Smooth muscle cell (in vitro differentiated cells): Measurements from ENCODE around the gene PIGN. TPM values are rescaled to one million over a fixed set of nuclear protein-coding genes. Genes with fewer than 3 reads are reported as not detected.

Source experiments
- DNase-seq: peaks from one replicate; lab custom pipeline; 2025; ENCODE audit not compliant: unreplicated experiment; lab: John Stamatoyannopoulos, UW
- H2AFZ ChIP-seq: fragments of 200-600 bp; sonication (generic); 2 replicates; pipeline ENCODE4 v1.6.0; 2016; ENCODE audit warnings: antibody characterized with exemption, low read depth, mild to moderate bottlenecking
- H3F3A ChIP-seq: fragments of 200-600 bp; sonication (generic); 2 replicates; pipeline ENCODE4 v1.6.0; 2017; ENCODE audit warnings: antibody characterized with exemption, low read depth
- H3K27ac ChIP-seq: fragments of 200-600 bp; sonication (generic); 2 replicates; pipeline ENCODE4 v1.5.1; 2016; ENCODE audit warnings: low read depth, mild to moderate bottlenecking
- H3K27me3 ChIP-seq: fragments of 200-600 bp; sonication (generic); 2 replicates; pipeline ENCODE4 v1.6.1; 2016; ENCODE audit warnings: low read depth, mild to moderate bottlenecking
- H3K36me3 ChIP-seq: fragments of 200-600 bp; sonication (generic); 2 replicates; pipeline ENCODE4 v1.5.1; 2016; ENCODE audit warnings: low read depth
- H3K4me1 ChIP-seq: fragments of 200-600 bp; sonication (generic); 2 replicates; pipeline ENCODE4 v1.5.1; 2016; ENCODE audit warnings: low read depth
- H3K4me2 ChIP-seq: fragments of 200-600 bp; sonication (generic); 2 replicates; pipeline ENCODE4 v1.6.0; 2016; ENCODE audit warnings: mild to moderate bottlenecking
- H3K4me3 ChIP-seq: fragments of 200-600 bp; sonication (generic); 2 replicates; pipeline ENCODE4 v1.5.1; 2016; ENCODE audit warnings: mild to moderate bottlenecking
- H3K79me2 ChIP-seq: fragments of 200-600 bp; sonication (generic); 2 replicates; pipeline ENCODE4 v1.6.0; 2016; ENCODE audit warnings: low read depth, mild to moderate bottlenecking
- H3K9ac ChIP-seq: fragments of 200-600 bp; sonication (generic); 2 replicates; pipeline ENCODE4 v1.6.0; 2016; ENCODE audit warnings: low read depth
- H3K9me3 ChIP-seq: fragments of 200-600 bp; sonication (generic); replicated peaks from 2 replicates; pipeline ENCODE4 v1.5.1; 2016; ENCODE audit warnings: low read depth
- H4K20me1 ChIP-seq: fragments of 200-600 bp; sonication (generic); 2 replicates; pipeline ENCODE4 v1.6.0; 2016; ENCODE audit warnings: low read depth
- whole genome bisulfite sequencing: methylation state at CpG from one replicate; pipeline ENCODE4 v1.1.7; 2016; ENCODE audit warnings: low lambda C conversion rate; 5-methylcytosine and 5-hydroxymethylcytosine counted together
- polyA plus RNA-seq: library from polyadenylated mRNA; unstranded; fragments of >200 nt; fragmentation: Nextera tagmentation; extraction: Ambion mirVana; gene quantifications from 2 replicates; pipeline ENCODE4 v1.2.1, GENCODE V29; 2016
- total RNA-seq: library from RNA; depleted of rRNA; stranded (reverse); fragments of >200 nt; gene quantifications from 2 replicates; pipeline ENCODE4 v1.2.3, GENCODE V29; 2014
- TF ChIP-seq, protein P1 (sequence below): fragments of 200-600 bp; sonication (generic); IDR thresholded peaks from 2 replicates; pipeline ENCODE4 v1.5.1; 2017; ENCODE audit warnings: borderline replicate concordance, mild to moderate bottlenecking, antibody characterized with exemption; ENCODE audit not compliant: insufficient read depth, poor library complexity, severe bottlenecking

Gene PIGN
- total and polyA plus RNA-seq, 2 experiments from 2014 or later: 14.3 to 31.8 TPM

DNA sequence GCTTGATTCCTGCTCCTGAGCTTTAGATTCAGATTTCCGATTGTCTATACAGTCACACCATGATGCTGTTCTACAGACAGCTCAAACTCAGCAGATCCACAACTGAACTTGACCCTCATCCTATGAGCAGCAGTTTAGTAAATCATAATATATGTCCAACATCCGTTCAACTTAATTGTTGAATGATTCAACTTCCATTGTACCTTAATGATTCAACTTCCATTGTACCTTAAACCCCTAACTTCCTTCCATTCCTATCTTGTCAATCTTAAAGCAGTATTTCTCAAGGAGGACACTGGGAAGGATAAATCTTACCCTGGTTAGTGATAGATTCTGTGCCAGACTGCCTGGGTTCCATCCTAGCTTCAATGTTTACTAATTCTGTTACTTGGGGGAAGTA is 60.1 kb downstream of the PIGN start:
- 92% methylated on average over 2 of the region's 2 CpGs for WGBS

DNA sequence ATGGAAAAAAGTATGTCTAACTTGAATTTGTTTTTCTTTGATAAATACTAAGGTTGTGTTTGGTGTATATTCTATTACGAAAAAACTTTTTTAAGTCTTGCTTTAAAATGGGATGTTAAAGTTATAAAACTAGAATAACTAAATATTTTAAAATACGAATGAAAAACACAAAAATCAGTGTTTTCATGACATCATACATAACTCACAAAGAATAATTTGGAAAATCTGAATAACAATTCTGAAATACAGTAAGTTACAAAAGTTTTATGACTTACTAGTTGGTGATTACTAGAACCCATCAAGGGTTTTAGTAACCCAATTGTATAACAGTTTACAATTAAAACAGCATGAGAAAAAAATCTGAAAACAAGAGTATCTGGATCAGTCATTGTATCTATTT is 61.2 kb downstream of the PIGN start:
- H3K36me3 ChIP-seq: no peaks in the 10 kb centered on the region
- no peak overlapping the region for H3K27ac ChIP-seq
- 91% methylated on average over 2 of the region's 2 CpGs for WGBS
- no peaks in the 10 kb centered on the region for H4K20me1 ChIP-seq
- no peak overlapping the region for H3K4me2 ChIP-seq
- H3K9me3 ChIP-seq: no peaks in the 10 kb centered on the region
- H3K9ac ChIP-seq: no peak overlapping the region
- no peak for DNase-seq
- TF ChIP-seq, protein P1, sequence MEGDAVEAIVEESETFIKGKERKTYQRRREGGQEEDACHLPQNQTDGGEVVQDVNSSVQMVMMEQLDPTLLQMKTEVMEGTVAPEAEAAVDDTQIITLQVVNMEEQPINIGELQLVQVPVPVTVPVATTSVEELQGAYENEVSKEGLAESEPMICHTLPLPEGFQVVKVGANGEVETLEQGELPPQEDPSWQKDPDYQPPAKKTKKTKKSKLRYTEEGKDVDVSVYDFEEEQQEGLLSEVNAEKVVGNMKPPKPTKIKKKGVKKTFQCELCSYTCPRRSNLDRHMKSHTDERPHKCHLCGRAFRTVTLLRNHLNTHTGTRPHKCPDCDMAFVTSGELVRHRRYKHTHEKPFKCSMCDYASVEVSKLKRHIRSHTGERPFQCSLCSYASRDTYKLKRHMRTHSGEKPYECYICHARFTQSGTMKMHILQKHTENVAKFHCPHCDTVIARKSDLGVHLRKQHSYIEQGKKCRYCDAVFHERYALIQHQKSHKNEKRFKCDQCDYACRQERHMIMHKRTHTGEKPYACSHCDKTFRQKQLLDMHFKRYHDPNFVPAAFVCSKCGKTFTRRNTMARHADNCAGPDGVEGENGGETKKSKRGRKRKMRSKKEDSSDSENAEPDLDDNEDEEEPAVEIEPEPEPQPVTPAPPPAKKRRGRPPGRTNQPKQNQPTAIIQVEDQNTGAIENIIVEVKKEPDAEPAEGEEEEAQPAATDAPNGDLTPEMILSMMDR: no peak
- no peaks in the 10 kb centered on the region for H3K27me3 ChIP-seq
- no peak overlapping the region for H3K4me3 ChIP-seq
- H3K79me2 ChIP-seq: no peaks in the 10 kb centered on the region
- peaks cover 10% of the 10 kb centered on the region for H3K4me1 ChIP-seq
- H2AFZ ChIP-seq: no peak overlapping the region
- H3F3A ChIP-seq: no peaks in the 10 kb centered on the region

More for the DNA sequence above, 60.1 kb downstream of the PIGN start:
- no peak overlapping the region for H3K4me3 ChIP-seq
- H3K36me3 ChIP-seq: no peaks in the 10 kb centered on the region
- H4K20me1 ChIP-seq: no peaks in the 10 kb centered on the region
- H3K9ac ChIP-seq: no peak overlapping the region
- H3K79me2 ChIP-seq: no peaks in the 10 kb centered on the region
- DNase-seq: no peak
- H3K27ac ChIP-seq: no peak overlapping the region
- H3K4me1 ChIP-seq: peaks cover 10% of the 10 kb centered on the region
- H3F3A ChIP-seq: no peaks in the 10 kb centered on the region
- H3K27me3 ChIP-seq: no peaks in the 10 kb centered on the region
- TF ChIP-seq, protein P1: no peak
- no peak overlapping the region for H3K4me2 ChIP-seq
- H3K9me3 ChIP-seq: no peaks in the 10 kb centered on the region
- H2AFZ ChIP-seq: no peak overlapping the region

DNA sequence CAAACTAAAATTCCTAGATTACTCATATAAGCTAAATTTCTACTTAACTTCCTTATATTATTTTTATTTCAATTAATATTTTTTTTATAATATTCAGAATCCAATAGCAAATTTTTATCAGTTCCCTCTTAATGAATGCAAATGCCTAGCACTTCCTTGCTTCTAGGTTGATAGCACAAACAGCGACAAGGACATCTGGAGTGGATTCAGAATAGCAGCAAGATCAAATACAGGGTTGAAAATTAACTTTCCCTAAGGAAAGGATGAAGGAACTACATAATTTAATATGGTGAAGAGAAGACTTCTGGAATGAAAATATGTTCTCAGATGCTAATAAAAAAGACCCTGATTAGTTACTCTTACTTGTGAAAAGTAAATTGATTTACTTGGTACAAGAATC is 64.5 kb downstream of the PIGN start:
- TF ChIP-seq, protein P1: no peak
- 100% methylated on average over 1 of the region's 1 CpG for WGBS
- no peaks in the 10 kb centered on the region for H3K9me3 ChIP-seq

DNA sequence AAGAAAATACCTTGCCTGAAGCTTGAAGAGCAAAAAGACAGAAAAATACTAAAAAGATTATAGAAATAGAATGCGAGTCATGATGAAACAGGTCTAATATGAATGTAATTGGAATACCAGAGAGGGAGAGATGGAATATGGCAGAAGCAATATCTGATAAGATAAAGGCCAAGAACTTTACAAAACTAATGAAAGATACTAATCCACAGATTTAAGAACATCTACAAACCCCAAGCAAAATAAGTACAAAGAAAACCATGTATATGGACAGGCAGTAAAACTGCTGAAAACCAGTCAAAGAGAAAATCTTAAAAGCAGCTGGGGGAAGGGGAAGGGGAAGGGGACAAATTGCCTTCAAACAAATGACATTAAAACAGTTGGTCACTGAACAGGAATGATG is 67.0 kb downstream of the PIGN start:
- no peaks in the 10 kb centered on the region for H3K36me3 ChIP-seq
- WGBS: 97% methylated on average over 1 of the region's 1 CpG
- H3K9me3 ChIP-seq: no peaks in the 10 kb centered on the region

More for the DNA sequence above, 64.5 kb downstream of the PIGN start:
- Histone ChIP-seq H3K9ac (no peak overlapping the region), H3K4me2 (no peak overlapping the region), H3K27me3 (no peaks in the 10 kb centered on the region), H4K20me1 (no peaks in the 10 kb centered on the region), H3K36me3 (no peaks in the 10 kb centered on the region), H3K4me1 (no peaks in the 10 kb centered on the region), H2AFZ (no peak overlapping the region), H3F3A (no peaks in the 10 kb centered on the region), H3K79me2 (no peaks in the 10 kb centered on the region), H3K27ac (no peak overlapping the region), H3K4me3 (no peak overlapping the region)
- DNase-seq: no peak

More for the DNA sequence above, 67.0 kb downstream of the PIGN start:
- Histone ChIP-seq H3K9ac (no peak overlapping the region), H3K4me1 (no peaks in the 10 kb centered on the region), H2AFZ (no peak overlapping the region), H3K27me3 (no peaks in the 10 kb centered on the region), H3F3A (no peaks in the 10 kb centered on the region), H4K20me1 (no peaks in the 10 kb centered on the region), H3K79me2 (no peaks in the 10 kb centered on the region), H3K27ac (no peak overlapping the region), H3K4me3 (no peak overlapping the region), H3K4me2 (no peak overlapping the region)
- TF ChIP-seq, protein P1: no peak
- DNase-seq: no peak
